A673 (cell line): Measurements from ENCODE around the gene AATK. TPM values are rescaled to one million over a fixed set of nuclear protein-coding genes. Genes with fewer than 3 reads are reported as not detected.

Experiments used
- BruUV-seq: library from RNA; stranded (reverse); fragments of 400-500 nt; replicated peaks from 2 replicates; lab custom pipeline; 2021; lab: Mats Ljungman, UMichigan
- CTCF ChIA-PET: fragments of 300-600 bp; sonication (Branson Sonifier 250); formaldehyde crosslinking; loops from one replicate; lab custom pipeline; 2022; ENCODE audit warnings: antibody characterized with exemption; lab: Charles Lee
- POLR2A ChIA-PET: fragments of 300-600 bp; sonication (Branson Sonifier 250); formaldehyde crosslinking; loops from one replicate; lab custom pipeline; 2022; ENCODE audit warnings: antibody characterized with exemption; ENCODE audit not compliant: low non-redundant PET; lab: Charles Lee
- DNase-seq: peaks from one replicate; pipeline ENCODE4 v3.0.0-alpha.2; 2015; ENCODE audit warnings: low spot score
- H3K27ac ChIP-seq: fragments of 200-600 bp; sonication (generic); 2 replicates; pipeline ENCODE4 v1.5.1; 2016; ENCODE audit warnings: mixed run types, low read depth, mild to moderate bottlenecking, mixed read lengths, antibody characterized with exemption, low read length; ENCODE audit not compliant: poor library complexity, severe bottlenecking
- H3K27me3 ChIP-seq: fragments of 200-600 bp; sonication (generic); replicated peaks from 2 replicates; pipeline ENCODE4 v1.6.1; 2017; ENCODE audit warnings: mixed run types, low read depth, mild to moderate bottlenecking, mixed read lengths, antibody characterized with exemption, low read length; ENCODE audit not compliant: insufficient read depth, poor library complexity
- H3K36me3 ChIP-seq: fragments of 200-600 bp; sonication (generic); 2 replicates; pipeline ENCODE4 v1.6.1; 2016; ENCODE audit warnings: mixed run types, mild to moderate bottlenecking, mixed read lengths, antibody characterized with exemption, low read length; ENCODE audit not compliant: insufficient read depth, poor library complexity, severe bottlenecking
- H3K4me1 ChIP-seq: fragments of 200-600 bp; sonication (generic); 2 replicates; pipeline ENCODE4 v1.6.1; 2017; ENCODE audit warnings: mixed run types, mild to moderate bottlenecking, mixed read lengths, antibody characterized with exemption, low read length; ENCODE audit not compliant: insufficient read depth, poor library complexity, severe bottlenecking
- H3K4me3 ChIP-seq: fragments of 200-600 bp; sonication (generic); 2 replicates; pipeline ENCODE4 v1.5.1; 2016; ENCODE audit warnings: low read depth, mixed run types, mild to moderate bottlenecking, mixed read lengths, low read length; ENCODE audit not compliant: poor library complexity, severe bottlenecking
- H3K9me3 ChIP-seq: fragments of 200-600 bp; sonication (generic); 2 replicates; pipeline ENCODE4 v1.6.1; 2016; ENCODE audit warnings: mixed run types, low read depth, mild to moderate bottlenecking, mixed read lengths, antibody characterized with exemption, low read length; ENCODE audit not compliant: poor library complexity, severe bottlenecking
- EZH2 ChIP-seq: fragments of 200-600 bp; sonication (generic); IDR thresholded peaks from 2 replicates; pipeline ENCODE4 v1.6.1; 2017; ENCODE audit warnings: borderline replicate concordance, low read depth, mild to moderate bottlenecking, mixed read lengths, antibody characterized with exemption, low read length; ENCODE audit not compliant: poor library complexity, severe bottlenecking
- intact Hi-C: fragments of 100-400 bp; cut with micrococcal nuclease; formaldehyde crosslinking; loops from one replicate; pipeline ENCODE4 v1.10.0; 2022; ENCODE audit not compliant: unreplicated experiment
- total RNA-seq: library from RNA; stranded (reverse); gene quantifications from 2 replicates; pipeline ENCODE4 v1.2.3, GENCODE V29; 2021
- TF ChIP-seq, protein P1 (sequence below): fragments of 300-800, 200-600 bp; sonication (generic); conservative IDR thresholded peaks from 2 replicates; pipeline ENCODE4 v1.5.1; 2017; ENCODE audit warnings: low read depth, mild to moderate bottlenecking, antibody characterized with exemption, low read length, moderate library complexity, mixed read lengths

Gene AATK
- total RNA-seq, 1 experiment from 2014 or later, result 0.90 TPM

GRCh38 chr17:81140695-81141094 lies 25.3 kb downstream of the AATK start:
- H3K27ac ChIP-seq, result no peak overlapping the region
- intact Hi-C loops, result no loop called here
- no peaks in the 10 kb centered on the region for H3K27me3 ChIP-seq
- peaks cover 11% of the 10 kb centered on the region for H3K4me1 ChIP-seq
- BruUV-seq, result no TSS peak
- no peak overlapping the region for H3K4me3 ChIP-seq
- no peak for TF ChIP-seq EZH2
- TF ChIP-seq, protein P1, sequence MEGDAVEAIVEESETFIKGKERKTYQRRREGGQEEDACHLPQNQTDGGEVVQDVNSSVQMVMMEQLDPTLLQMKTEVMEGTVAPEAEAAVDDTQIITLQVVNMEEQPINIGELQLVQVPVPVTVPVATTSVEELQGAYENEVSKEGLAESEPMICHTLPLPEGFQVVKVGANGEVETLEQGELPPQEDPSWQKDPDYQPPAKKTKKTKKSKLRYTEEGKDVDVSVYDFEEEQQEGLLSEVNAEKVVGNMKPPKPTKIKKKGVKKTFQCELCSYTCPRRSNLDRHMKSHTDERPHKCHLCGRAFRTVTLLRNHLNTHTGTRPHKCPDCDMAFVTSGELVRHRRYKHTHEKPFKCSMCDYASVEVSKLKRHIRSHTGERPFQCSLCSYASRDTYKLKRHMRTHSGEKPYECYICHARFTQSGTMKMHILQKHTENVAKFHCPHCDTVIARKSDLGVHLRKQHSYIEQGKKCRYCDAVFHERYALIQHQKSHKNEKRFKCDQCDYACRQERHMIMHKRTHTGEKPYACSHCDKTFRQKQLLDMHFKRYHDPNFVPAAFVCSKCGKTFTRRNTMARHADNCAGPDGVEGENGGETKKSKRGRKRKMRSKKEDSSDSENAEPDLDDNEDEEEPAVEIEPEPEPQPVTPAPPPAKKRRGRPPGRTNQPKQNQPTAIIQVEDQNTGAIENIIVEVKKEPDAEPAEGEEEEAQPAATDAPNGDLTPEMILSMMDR, result no peak
- DNase-seq, result no peak
- CTCF ChIA-PET, result interaction anchor here (0.7 kb wide), 1 partner anchor 8 kb away, joined by 9 read pairs; no protein-coding TSS in a partner anchor
- H3K36me3 ChIP-seq, result no peaks in the 10 kb centered on the region
- H3K9me3 ChIP-seq, result no peaks in the 10 kb centered on the region
- POLR2A ChIA-PET, result no interaction called here

GRCh38 chr17:81140018-81140417 lies 26.0 kb downstream of the AATK start:
- H3K4me1 ChIP-seq, result peaks cover 11% of the 10 kb centered on the region
- no peak for TF ChIP-seq EZH2
- TF ChIP-seq, protein P1, result no peak
- H3K27me3 ChIP-seq, result no peaks in the 10 kb centered on the region
- ChIA-PET POLR2A (no interaction called here), CTCF (interaction anchor here (0.7 kb wide), 1 partner anchor 9 kb away, joined by 9 read pairs; no protein-coding TSS in a partner anchor)
- intact Hi-C loops, result no loop called here
- no peak overlapping the region for H3K4me3 ChIP-seq
- no peak overlapping the region for H3K27ac ChIP-seq
- no peaks in the 10 kb centered on the region for H3K36me3 ChIP-seq
- no TSS peak for BruUV-seq
- DNase-seq, result no peak
- H3K9me3 ChIP-seq, result no peaks in the 10 kb centered on the region

- Histone ChIP-seq H3K36me3 (no peaks in the 10 kb centered on the region), H3K4me1 (peaks cover 11% of the 10 kb centered on the region), H3K9me3 (no peaks in the 10 kb centered on the region), H3K27ac (no peak overlapping the region), H3K27me3 (no peaks in the 10 kb centered on the region), H3K4me3 (no peak overlapping the region)
- DNase-seq, result no peak
- TF ChIP-seq, protein P1, result no peak
- TF ChIP-seq EZH2, result no peak
- no TSS peak for BruUV-seq
- ChIA-PET CTCF (no interaction called here), POLR2A (no interaction called here)
- intact Hi-C loops, result no loop called here
These were observed 26.6 kb downstream of the AATK start for GRCh38 chr17:81139428-81139827.
